ENCODE results near the gene GALNT15.

GRCh38 chr3:16248556-16248955 lies 74.1 kb downstream of the GALNT15 start:
- TF ChIP-seq, protein P1, sequence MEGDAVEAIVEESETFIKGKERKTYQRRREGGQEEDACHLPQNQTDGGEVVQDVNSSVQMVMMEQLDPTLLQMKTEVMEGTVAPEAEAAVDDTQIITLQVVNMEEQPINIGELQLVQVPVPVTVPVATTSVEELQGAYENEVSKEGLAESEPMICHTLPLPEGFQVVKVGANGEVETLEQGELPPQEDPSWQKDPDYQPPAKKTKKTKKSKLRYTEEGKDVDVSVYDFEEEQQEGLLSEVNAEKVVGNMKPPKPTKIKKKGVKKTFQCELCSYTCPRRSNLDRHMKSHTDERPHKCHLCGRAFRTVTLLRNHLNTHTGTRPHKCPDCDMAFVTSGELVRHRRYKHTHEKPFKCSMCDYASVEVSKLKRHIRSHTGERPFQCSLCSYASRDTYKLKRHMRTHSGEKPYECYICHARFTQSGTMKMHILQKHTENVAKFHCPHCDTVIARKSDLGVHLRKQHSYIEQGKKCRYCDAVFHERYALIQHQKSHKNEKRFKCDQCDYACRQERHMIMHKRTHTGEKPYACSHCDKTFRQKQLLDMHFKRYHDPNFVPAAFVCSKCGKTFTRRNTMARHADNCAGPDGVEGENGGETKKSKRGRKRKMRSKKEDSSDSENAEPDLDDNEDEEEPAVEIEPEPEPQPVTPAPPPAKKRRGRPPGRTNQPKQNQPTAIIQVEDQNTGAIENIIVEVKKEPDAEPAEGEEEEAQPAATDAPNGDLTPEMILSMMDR (IDR thresholded peaks at IDR 0.05; ENCODE audit: low read depth, low read length): peak; percentile 25
- no peak for TF ChIP-seq EZH2phosphoT487 (IDR thresholded peaks at IDR 0.05; ENCODE audit: low read depth)
